ENCODE data around the gene KMT2C. TPM values are rescaled to one million over a fixed set of nuclear protein-coding genes. Genes with fewer than 3 reads are reported as not detected.
"Not testable (repeated sequence)": the region's sequence is repeated elsewhere in the genome, so short reads cannot be mapped to it uniquely, and the experiment has no call there.

Gene KMT2C
- total RNA-seq, 1 donor from 2014 or later: 101 TPM

DNA sequence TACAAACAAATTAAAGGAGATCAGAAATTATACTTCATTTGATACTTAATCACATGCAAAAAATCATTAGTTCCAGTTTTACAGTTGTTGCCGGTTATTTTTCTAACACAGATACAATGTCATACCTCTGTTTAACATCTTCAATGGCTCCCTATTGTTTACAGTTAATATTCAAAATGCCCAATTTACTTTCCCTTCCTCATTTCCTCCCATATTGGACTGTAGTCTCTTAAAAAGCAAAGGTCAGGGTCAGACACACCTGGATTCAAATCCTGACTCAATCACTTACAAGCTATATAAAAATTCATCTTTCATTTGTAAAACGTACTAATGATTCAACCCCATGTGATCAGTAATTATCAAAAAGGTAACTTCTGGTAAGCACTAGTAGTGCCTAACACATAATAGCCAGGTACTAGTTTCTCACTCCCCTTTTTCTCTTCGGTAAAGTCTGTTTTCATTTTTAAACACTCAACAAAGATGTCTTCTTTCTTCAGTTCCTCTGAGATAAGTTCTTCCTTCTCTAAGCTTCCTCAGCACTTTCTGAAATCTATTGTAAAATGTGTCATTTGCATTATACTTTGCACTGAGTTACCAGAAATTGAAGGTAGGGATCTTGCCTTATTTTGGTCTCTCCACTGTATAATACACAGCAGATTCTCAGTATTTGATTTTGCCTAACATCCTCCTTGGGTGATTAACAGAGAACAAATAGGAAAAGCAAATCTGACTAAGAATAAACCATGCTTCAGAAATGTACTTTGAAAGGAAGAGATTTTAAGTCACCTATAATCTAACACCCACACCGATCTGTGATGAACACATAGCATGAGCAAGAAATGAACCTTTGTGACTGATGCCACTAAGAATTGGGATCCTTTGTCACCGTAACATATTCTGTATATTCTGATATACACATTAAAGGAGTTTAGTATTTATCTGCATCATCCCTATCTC lies 16.1 kb downstream of the KMT2C start:
- Histone ChIP-seq H3K4me1 (peaks cover 10% of the 10 kb centered on the region), H3K36me3 (no peaks in the 10 kb centered on the region), H3K27me3 (ENCODE audit: low read depth) (no peaks in the 10 kb centered on the region), H3K9me3 (peaks cover 18% of the 10 kb centered on the region), H3K27ac (no peak overlapping the region), H3K4me3 (no peak overlapping the region)
- intact Hi-C loops (cut with DNase I): no loop called here
- DNase-seq (no peak), ATAC-seq (no peak)
- TF ChIP-seq, protein P1, sequence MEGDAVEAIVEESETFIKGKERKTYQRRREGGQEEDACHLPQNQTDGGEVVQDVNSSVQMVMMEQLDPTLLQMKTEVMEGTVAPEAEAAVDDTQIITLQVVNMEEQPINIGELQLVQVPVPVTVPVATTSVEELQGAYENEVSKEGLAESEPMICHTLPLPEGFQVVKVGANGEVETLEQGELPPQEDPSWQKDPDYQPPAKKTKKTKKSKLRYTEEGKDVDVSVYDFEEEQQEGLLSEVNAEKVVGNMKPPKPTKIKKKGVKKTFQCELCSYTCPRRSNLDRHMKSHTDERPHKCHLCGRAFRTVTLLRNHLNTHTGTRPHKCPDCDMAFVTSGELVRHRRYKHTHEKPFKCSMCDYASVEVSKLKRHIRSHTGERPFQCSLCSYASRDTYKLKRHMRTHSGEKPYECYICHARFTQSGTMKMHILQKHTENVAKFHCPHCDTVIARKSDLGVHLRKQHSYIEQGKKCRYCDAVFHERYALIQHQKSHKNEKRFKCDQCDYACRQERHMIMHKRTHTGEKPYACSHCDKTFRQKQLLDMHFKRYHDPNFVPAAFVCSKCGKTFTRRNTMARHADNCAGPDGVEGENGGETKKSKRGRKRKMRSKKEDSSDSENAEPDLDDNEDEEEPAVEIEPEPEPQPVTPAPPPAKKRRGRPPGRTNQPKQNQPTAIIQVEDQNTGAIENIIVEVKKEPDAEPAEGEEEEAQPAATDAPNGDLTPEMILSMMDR (IDR thresholded peaks at IDR 0.05): no peak

DNA sequence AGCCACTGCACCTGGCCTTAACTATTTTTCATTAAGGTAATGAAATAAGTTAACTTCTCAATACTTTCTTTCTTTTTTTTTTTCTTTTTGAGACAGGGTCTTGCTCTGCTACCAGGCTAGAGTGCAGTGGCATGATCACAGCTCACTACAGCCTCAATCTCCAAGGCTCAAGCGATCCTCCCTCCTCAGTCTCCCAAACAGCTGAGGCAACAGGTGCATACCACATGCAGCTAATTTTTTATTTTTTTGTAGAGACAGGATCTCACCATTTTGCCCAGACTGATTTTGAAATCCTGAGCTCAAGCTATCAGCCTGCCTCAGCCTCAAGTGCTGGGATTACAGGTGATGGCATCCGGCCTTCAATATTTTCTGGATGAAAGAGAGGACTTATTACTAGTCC lies 21.0 kb downstream of the KMT2C start:
- H3K36me3 ChIP-seq: no peaks in the 10 kb centered on the region
- H3K9me3 ChIP-seq: no peaks in the 10 kb centered on the region
- intact Hi-C loops (cut with DNase I): no loop called here
- no peaks in the 10 kb centered on the region for H3K27me3 ChIP-seq (ENCODE audit: low read depth)
- H3K4me3 ChIP-seq: no peak overlapping the region
- H3K4me1 ChIP-seq: no peaks in the 10 kb centered on the region
- TF ChIP-seq, protein P1 (IDR thresholded peaks at IDR 0.05): no peak
- no peak for ATAC-seq
- no peak overlapping the region for H3K27ac ChIP-seq
- no peak for DNase-seq

DNA sequence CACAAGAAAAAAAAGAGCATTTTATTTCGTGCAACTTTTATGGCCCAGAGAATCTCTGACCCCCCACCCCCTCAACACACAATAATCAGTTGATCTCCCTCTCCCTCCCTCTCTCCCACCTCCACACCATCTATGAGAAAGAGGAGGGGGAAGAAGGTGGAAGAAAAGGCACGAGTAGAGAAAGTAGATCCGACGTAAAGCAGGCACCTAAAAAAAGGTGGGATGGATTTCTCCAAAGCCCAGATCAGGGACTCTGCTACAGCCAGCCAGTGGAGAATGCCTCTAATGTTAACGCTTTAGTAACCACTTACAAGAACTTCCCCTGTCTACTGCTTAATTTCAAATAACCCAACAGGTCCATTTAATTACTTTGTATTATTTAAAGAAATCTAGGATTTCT lies 24.4 kb downstream of the KMT2C start:
- intact Hi-C loops (cut with DNase I): no loop called here
- DNase-seq: no peak
- H3K36me3 ChIP-seq: no peaks in the 10 kb centered on the region
- no peak overlapping the region for H3K27ac ChIP-seq
- no peaks in the 10 kb centered on the region for H3K4me1 ChIP-seq
- peak in 1 of 2 donors; percentile 21 for ATAC-seq
- H3K4me3 ChIP-seq: no peak overlapping the region
- TF ChIP-seq, protein P1 (IDR thresholded peaks at IDR 0.05): no peak
- no peaks in the 10 kb centered on the region for H3K9me3 ChIP-seq
- no peaks in the 10 kb centered on the region for H3K27me3 ChIP-seq (ENCODE audit: low read depth)

DNA sequence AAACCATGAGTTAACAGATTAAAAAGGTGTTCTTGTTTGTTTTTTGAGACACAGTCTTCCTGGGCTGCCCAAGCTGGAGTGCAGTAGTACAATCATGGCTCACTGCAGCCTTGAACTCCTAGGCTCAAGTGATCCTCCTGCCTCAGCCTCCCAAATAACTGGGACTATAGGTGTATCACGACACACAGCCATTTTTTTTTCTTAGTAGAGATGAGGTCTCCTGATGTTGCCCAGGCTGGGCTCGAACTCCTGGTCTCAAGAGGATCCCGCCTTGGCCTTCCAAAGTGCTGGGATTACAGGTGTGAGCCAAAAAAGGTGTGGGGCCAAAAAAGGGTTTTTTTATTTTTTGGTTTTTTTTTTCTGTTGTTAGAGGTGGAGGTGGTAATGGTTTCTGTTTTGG lies 29.3 kb downstream of the KMT2C start:
- Histone ChIP-seq H3K27me3 (ENCODE audit: low read depth) (no peaks in the 10 kb centered on the region), H3K9me3 (peaks cover 6% of the 10 kb centered on the region), H3K4me1 (no peaks in the 10 kb centered on the region), H3K4me3 (no peak overlapping the region), H3K27ac (no peak overlapping the region), H3K36me3 (no peaks in the 10 kb centered on the region)
- DNase-seq (no peak), ATAC-seq (peak; percentile 5 to 24)
- TF ChIP-seq, protein P1 (IDR thresholded peaks at IDR 0.05): no peak
- intact Hi-C loops (cut with DNase I): no loop called here

DNA sequence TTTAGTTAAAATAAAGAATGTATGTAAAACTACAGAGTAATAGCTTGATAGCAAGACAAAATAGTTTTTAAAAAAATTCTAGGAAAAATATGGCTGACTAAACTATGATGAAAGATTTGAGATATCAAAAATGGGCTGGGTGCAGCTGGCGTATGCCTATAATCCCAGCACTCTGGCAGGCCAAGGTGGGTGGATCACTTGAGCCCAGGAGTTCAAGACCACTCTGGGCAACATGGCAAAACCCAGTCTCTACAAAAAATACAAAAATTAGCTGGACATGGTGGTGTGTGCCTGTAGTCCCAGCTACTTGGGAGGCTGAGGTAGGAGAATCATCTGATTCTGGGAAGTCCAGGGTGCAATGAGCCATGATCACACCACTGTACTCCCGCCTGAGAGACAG lies 29.8 kb downstream of the KMT2C start:
- DNase-seq; H3K27me3 ChIP-seq (ENCODE audit: low read depth); H3K27ac ChIP-seq; H3K9me3 ChIP-seq; H3K4me3 ChIP-seq; intact Hi-C loops (cut with DNase I); H3K36me3 ChIP-seq; H3K4me1 ChIP-seq: not testable (repeated sequence)
- ATAC-seq: peak; percentile 6 to 12

DNA sequence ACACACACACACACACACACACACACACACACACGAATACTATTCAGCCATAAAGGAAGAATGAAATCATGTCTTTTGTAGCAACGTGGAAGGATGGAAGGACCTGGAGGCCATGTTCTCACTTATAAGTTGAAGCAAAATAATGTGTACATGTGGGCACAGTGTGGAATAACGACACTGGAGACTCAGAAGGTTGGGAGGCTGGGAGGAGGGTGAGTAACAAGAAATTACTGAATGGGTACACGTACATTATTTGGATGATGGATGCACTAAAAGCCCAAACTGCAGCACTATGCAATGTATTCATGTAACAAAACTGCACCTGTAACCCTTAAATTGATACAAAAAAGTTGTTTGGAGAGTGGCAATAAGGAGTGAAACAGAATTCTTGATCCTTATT lies 32.1 kb downstream of the KMT2C start:
- Histone ChIP-seq H3K9me3 (peaks cover 6% of the 10 kb centered on the region), H3K4me3 (no peak overlapping the region), H3K4me1 (no peaks in the 10 kb centered on the region), H3K27me3 (ENCODE audit: low read depth) (no peaks in the 10 kb centered on the region), H3K36me3 (no peaks in the 10 kb centered on the region), H3K27ac (no peak overlapping the region)
- intact Hi-C loops (cut with DNase I): no loop called here
- ATAC-seq: peak; percentile 23 to 36
- TF ChIP-seq, protein P1 (IDR thresholded peaks at IDR 0.05): no peak
- DNase-seq: no peak

Measured in lower lobe of right lung (tissue), 2 donors.